A673 (cell line): ENCODE data around the gene IRS2.

Experiments used
- CTCF ChIP-seq: fragments of 300-800, 200-600 bp; sonication (generic); conservative IDR thresholded peaks from 2 replicates; pipeline ENCODE4 v1.5.1; 2017; ENCODE audit warnings: low read depth, mild to moderate bottlenecking, antibody characterized with exemption, low read length, moderate library complexity, mixed read lengths
- EZH2 ChIP-seq: fragments of 200-600 bp; sonication (generic); IDR thresholded peaks from 2 replicates; pipeline ENCODE4 v1.6.1; 2017; ENCODE audit warnings: borderline replicate concordance, low read depth, mild to moderate bottlenecking, mixed read lengths, antibody characterized with exemption, low read length; ENCODE audit not compliant: poor library complexity, severe bottlenecking

DNA sequence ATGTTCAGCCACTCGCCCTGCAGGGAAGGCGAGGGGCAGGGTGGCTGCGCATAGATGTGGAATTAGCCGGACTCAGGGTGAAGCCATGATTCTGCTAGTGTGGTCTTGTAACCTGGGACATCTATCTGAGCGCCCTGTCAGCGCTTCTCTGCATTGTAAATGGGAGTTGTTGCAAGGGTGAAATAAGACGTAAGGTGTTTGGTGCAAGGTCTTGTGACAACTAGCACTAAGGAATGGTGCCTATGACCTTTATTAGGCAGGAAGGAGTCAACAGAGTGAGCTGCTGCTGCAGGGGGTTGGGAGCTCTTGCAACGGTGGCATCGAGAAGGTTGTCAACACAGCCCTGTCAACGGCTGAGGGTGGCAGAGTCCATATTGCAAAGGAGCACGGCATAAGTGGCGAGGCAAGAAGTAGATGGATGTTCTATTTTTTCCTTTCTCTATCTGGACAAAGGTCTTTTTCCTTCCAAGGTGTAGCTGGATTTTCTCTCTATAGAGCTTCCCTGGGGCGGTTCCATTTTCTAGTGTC lies 49.3 kb downstream of the IRS2 start:
- TF ChIP-seq CTCF: no peak
- no peak for TF ChIP-seq EZH2
